ENCODE results near the gene LAMB2.

- TF ChIP-seq, protein P1, sequence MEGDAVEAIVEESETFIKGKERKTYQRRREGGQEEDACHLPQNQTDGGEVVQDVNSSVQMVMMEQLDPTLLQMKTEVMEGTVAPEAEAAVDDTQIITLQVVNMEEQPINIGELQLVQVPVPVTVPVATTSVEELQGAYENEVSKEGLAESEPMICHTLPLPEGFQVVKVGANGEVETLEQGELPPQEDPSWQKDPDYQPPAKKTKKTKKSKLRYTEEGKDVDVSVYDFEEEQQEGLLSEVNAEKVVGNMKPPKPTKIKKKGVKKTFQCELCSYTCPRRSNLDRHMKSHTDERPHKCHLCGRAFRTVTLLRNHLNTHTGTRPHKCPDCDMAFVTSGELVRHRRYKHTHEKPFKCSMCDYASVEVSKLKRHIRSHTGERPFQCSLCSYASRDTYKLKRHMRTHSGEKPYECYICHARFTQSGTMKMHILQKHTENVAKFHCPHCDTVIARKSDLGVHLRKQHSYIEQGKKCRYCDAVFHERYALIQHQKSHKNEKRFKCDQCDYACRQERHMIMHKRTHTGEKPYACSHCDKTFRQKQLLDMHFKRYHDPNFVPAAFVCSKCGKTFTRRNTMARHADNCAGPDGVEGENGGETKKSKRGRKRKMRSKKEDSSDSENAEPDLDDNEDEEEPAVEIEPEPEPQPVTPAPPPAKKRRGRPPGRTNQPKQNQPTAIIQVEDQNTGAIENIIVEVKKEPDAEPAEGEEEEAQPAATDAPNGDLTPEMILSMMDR (IDR thresholded peaks at IDR 0.05; ENCODE audit: low read depth, low read length): no peak
- TF ChIP-seq EZH2phosphoT487 (IDR thresholded peaks at IDR 0.05; ENCODE audit: low read depth): no peak
These were observed 11.6 kb downstream of the LAMB2 start for GRCh38 chr3:49121132-49121736.

Data from OCI-LY3 (cell line).